Measurements from ENCODE around the gene ZNF467.

- TF ChIP-seq CTCF (IDR thresholded peaks at IDR 0.05; ENCODE audit: low read length), result no peak
- TF ChIP-seq EZH2 (optimal IDR thresholded peaks at IDR 0.05; ENCODE audit: low read depth, low read length), result no peak
- TF ChIP-seq EZH2phosphoT487 (IDR thresholded peaks at IDR 0.05; ENCODE audit: low read length), result no peak
Measured at GRCh38 chr7:149728491-149729375, 44.7 kb downstream of the ZNF467 start.
